B cell (primary cell): ENCODE results near the gene HCFC1. TPM values are rescaled to one million over a fixed set of nuclear protein-coding genes. Genes with fewer than 3 reads are reported as not detected.

Source experiments
- ATAC-seq: fragments of 200-7000 bp; cut with Tn5 transposase; one replicate; pipeline ENCODE4 v1.10.0; 2021; ENCODE audit warnings: low read depth, mild to moderate bottlenecking, moderate number of reproducible peaks, moderate library complexity
- CTCF ChIA-PET: fragments of 350-600 bp; sonication (Branson Sonifier 250); formaldehyde crosslinking; loops from one replicate; lab custom pipeline; 2021; ENCODE audit warnings: antibody characterized with exemption, inconsistent platforms; lab: Charles Lee
- POLR2A ChIA-PET: fragments of 350-600 bp; sonication (Branson Sonifier 250); formaldehyde crosslinking; loops from one replicate; lab custom pipeline; 2021; ENCODE audit warnings: antibody characterized with exemption; lab: Charles Lee
- DNase-seq: peaks from one replicate; pipeline ENCODE4 v3.0.0; 2013
- H2AFZ ChIP-seq: 2 replicates; pipeline ENCODE4 v1.6.1; 2012; ENCODE audit warnings: mild to moderate bottlenecking, low read depth, low read length; ENCODE audit not compliant: insufficient read depth, poor library complexity, severe bottlenecking
- H3K27ac ChIP-seq, 2 donors: 1 replicate in 1 of 2; 2 replicates in 1 of 2; pipeline ENCODE4 v1.5.1; 2012 to 2013; ENCODE audit warnings: low read length in 2 of 2, mild to moderate bottlenecking in 2 of 2, moderate library complexity in 1 of 2
- H3K27me3 ChIP-seq, 4 experiments: fragments of 200-600 bp in 1 of 4; sonication (generic) in 1 of 4; replicated peaks in 1 of 4; 1 replicate in 2 of 4; 2 replicates in 2 of 4; pipeline versions ENCODE4 v1.6.1 to v1.7.0; 2013 to 2016; ENCODE audit warnings: low read length in 3 of 4, mild to moderate bottlenecking in 2 of 4, mixed read lengths in 1 of 4, moderate library complexity in 1 of 4; ENCODE audit not compliant: insufficient read depth in 4 of 4, control insufficient read depth in 3 of 4; ENCODE audit errors: control extremely low read depth in 1 of 4
- H3K36me3 ChIP-seq, 2 experiments: replicated peaks in 1 of 2; 1 replicate in 1 of 2; 2 replicates in 1 of 2; pipeline versions ENCODE4 v1.6.1 to v1.7.1; 2013; ENCODE audit warnings: low read length in 1 of 2; ENCODE audit not compliant: insufficient read depth in 2 of 2, control insufficient read depth in 1 of 2; ENCODE audit errors: control extremely low read depth in 1 of 2, extremely low read depth in 1 of 2
- H3K4me1 ChIP-seq, 2 donors: fragments of 200-600 bp in 1 of 2; sonication (generic) in 1 of 2; 1 replicate in 1 of 2; 2 replicates in 1 of 2; pipeline versions ENCODE4 v1.5.1 to v1.6.1; 2013 to 2017; ENCODE audit warnings: low read length in 2 of 2; ENCODE audit not compliant: control insufficient read depth in 2 of 2, insufficient read depth in 2 of 2
- H3K4me2 ChIP-seq: replicated peaks from 2 replicates; pipeline ENCODE3; 2012; ENCODE audit warnings: mild to moderate bottlenecking, low read depth, low read length; ENCODE audit not compliant: poor library complexity, severe bottlenecking
- H3K4me3 ChIP-seq, 5 experiments: fragments of 200-600 bp in 1 of 5; sonication (generic) in 1 of 5; 1 replicate in 3 of 5; 2 replicates in 2 of 5; pipeline versions ENCODE4 v1.5.1 to v1.7.0; 2011 to 2016; ENCODE audit warnings: low read length in 4 of 5, mild to moderate bottlenecking in 4 of 5, low read depth in 2 of 5, control low read depth in 1 of 5, moderate library complexity in 1 of 5; ENCODE audit not compliant: insufficient read depth in 1 of 5; ENCODE audit errors: control extremely low read depth in 1 of 5, extremely low read depth in 1 of 5
- H3K79me2 ChIP-seq: fragments of 200-600 bp; sonication (generic); one replicate; pipeline ENCODE4 v1.6.0; 2016; ENCODE audit warnings: low read length; ENCODE audit not compliant: control insufficient read depth, insufficient read depth
- H3K9ac ChIP-seq: fragments of 200-600 bp; sonication (generic); 2 replicates; pipeline ENCODE4 v1.6.1; 2017; ENCODE audit warnings: mild to moderate bottlenecking, low read length, moderate library complexity
- H3K9me3 ChIP-seq, 3 donors: one replicate each; pipeline versions ENCODE4 v1.6.1 to v1.7.1; 2013; ENCODE audit warnings: low read length in 2 of 3; ENCODE audit not compliant: control insufficient read depth in 2 of 3, insufficient read depth in 1 of 3; ENCODE audit errors: control extremely low read depth in 1 of 3
- H4K20me1 ChIP-seq: 2 replicates; pipeline ENCODE4 v1.6.0; 2012; ENCODE audit warnings: mild to moderate bottlenecking, low read length; ENCODE audit not compliant: insufficient read depth, control insufficient read depth, poor library complexity, severe bottlenecking
- H3K27ac Mint-ChIP-seq: one replicate; pipeline ENCODE4 v1.8.0; 2021; ENCODE audit warnings: mixed read lengths
- H3K27me3 Mint-ChIP-seq: one replicate; pipeline ENCODE4 v1.8.0; 2021; ENCODE audit warnings: mixed read lengths
- H3K4me1 Mint-ChIP-seq: one replicate; pipeline ENCODE4 v1.8.0; 2021; ENCODE audit warnings: mixed read lengths
- H3K4me3 Mint-ChIP-seq: one replicate; pipeline ENCODE4 v1.8.0; 2021; ENCODE audit warnings: mixed read lengths
- H3K9me3 Mint-ChIP-seq: one replicate; pipeline ENCODE4 v1.8.0; 2022; ENCODE audit warnings: mixed read lengths; ENCODE audit not compliant: insufficient read depth
- CTCF ChIP-seq: fragments of 200-600 bp; IDR thresholded peaks from one replicate; pipeline ENCODE4 v1.8.0; 2022; ENCODE audit warnings: antibody characterized with exemption, mild to moderate bottlenecking
- EZH2 ChIP-seq: IDR thresholded peaks from 2 replicates; pipeline ENCODE4 v1.6.1; 2012; ENCODE audit warnings: borderline replicate concordance, low read depth, mild to moderate bottlenecking, moderate library complexity, low read length; ENCODE audit not compliant: insufficient read depth, poor library complexity, severe bottlenecking
- WGBS: methylation state at CpG from one replicate; pipeline ENCODE4 v1.1.5; 2013; ENCODE audit warnings: missing lambda C conversion rate; ENCODE audit not compliant: insufficient coverage; 5-methylcytosine and 5-hydroxymethylcytosine counted together
- intact Hi-C: fragments of 100-400 bp; cut with micrococcal nuclease; formaldehyde crosslinking; loops from one replicate; pipeline ENCODE4 v1.10.0; 2022
- polyA plus RNA-seq: library from polyadenylated mRNA; depleted of rRNA; stranded (reverse); fragments of >200 nt; gene quantifications from 2 replicates; pipeline ENCODE4 v1.2.3, GENCODE V29; 2012
- total RNA-seq, 2 donors: library from RNA; stranded (reverse); fragments of 120-200 nt in 1 of 2; gene quantifications; 1 replicate in 1 of 2; 2 replicates in 1 of 2; pipeline versions ENCODE4 v1.2.3 to v1.2.4, GENCODE V29; 2013 to 2022

The HCFC1 gene
- total and polyA plus RNA-seq, 2 donors (not counting 1 experiment from before 2014, with no cell fraction given), result 32.1 to 57.7 TPM

GRCh38 chrX:153901753-153902140, 69.9 kb downstream of the HCFC1 start:
- no peak for DNase-seq
- intact Hi-C loops, result no loop called here
- H3K4me2 ChIP-seq, result peak overlapping the region; percentile 64
- Mint-ChIP-seq H3K27me3 (no peaks in the 10 kb centered on the region), H3K27ac (peak overlapping the region; percentile 80), H3K9me3 (no peaks in the 10 kb centered on the region), H3K4me3 (peak overlapping the region; percentile 72), H3K4me1 (peaks cover 49% of the 10 kb centered on the region)
- H4K20me1 ChIP-seq, result no peaks in the 10 kb centered on the region
- H3K27me3 ChIP-seq, result no peaks in the 10 kb centered on the region
- ChIA-PET CTCF (no interaction called here), POLR2A (interaction anchor here (0.6 kb wide), 1 partner anchor 34 kb away, joined by 3 read pairs; no protein-coding TSS in a partner anchor)
- no peak overlapping the region for H3K9ac ChIP-seq
- ATAC-seq, result no peak
- TF ChIP-seq EZH2 (no peak), CTCF (no peak)
- 80% methylated on average over 2 of the region's 8 CpGs for WGBS
- no peak overlapping the region for H3K27ac ChIP-seq
- H3K4me3 ChIP-seq, result no peak overlapping the region
- no peak overlapping the region for H2AFZ ChIP-seq
- H3K79me2 ChIP-seq, result no peaks in the 10 kb centered on the region
- H3K36me3 ChIP-seq, result no peaks in the 10 kb centered on the region
- no peaks in the 10 kb centered on the region for H3K9me3 ChIP-seq
- peaks cover 45 to 48% of the 10 kb centered on the region in 2 donors for H3K4me1 ChIP-seq

- ChIA-PET POLR2A (interaction anchor here (0.6 to 1.6 kb wide), 5 partner anchors 15 to 255 kb away, joined by 3 to 5 read pairs (median 4); partner anchors contain the start of gene L1CAM), CTCF (interaction anchor here (0.9 to 1.4 kb wide), 3 partner anchors 14 to 30 kb away, joined by 3 to 4 read pairs (median 3); no protein-coding TSS in a partner anchor)
- Mint-ChIP-seq H3K4me3 (peak overlapping the region; percentile 72), H3K9me3 (no peaks in the 10 kb centered on the region), H3K27ac (peak overlapping the region; percentile 81), H3K4me1 (peaks cover 48% of the 10 kb centered on the region), H3K27me3 (no peaks in the 10 kb centered on the region)
- Histone ChIP-seq H3K27me3 (no peaks in the 10 kb centered on the region), H3K36me3 (no peaks in the 10 kb centered on the region), H3K4me3 (peak overlapping the region in 1 of 5 experiments; percentile 6), H2AFZ (no peak overlapping the region), H4K20me1 (no peaks in the 10 kb centered on the region), H3K9ac (peak overlapping the region; percentile 20), H3K9me3 (no peaks in the 10 kb centered on the region), H3K4me1 (peaks cover 45 to 48% of the 10 kb centered on the region in 2 donors), H3K4me2 (peak overlapping the region; percentile 64), H3K27ac (peak overlapping the region; percentile 29 to 52), H3K79me2 (no peaks in the 10 kb centered on the region)
- intact Hi-C loops, result no loop called here
- WGBS, result 41% methylated on average over 3 of the region's 26 CpGs
- ATAC-seq, result peak; percentile 87
- DNase-seq, result peak; percentile 82
- TF ChIP-seq EZH2 (no peak), CTCF (no peak)
These were observed 70.5 kb downstream of the HCFC1 start for GRCh38 chrX:153900831-153901752.
